ENCODE data around the gene B3GAT1. TPM values are rescaled to one million over a fixed set of nuclear protein-coding genes. Genes with fewer than 3 reads are reported as not detected.

Gene B3GAT1, protein sequence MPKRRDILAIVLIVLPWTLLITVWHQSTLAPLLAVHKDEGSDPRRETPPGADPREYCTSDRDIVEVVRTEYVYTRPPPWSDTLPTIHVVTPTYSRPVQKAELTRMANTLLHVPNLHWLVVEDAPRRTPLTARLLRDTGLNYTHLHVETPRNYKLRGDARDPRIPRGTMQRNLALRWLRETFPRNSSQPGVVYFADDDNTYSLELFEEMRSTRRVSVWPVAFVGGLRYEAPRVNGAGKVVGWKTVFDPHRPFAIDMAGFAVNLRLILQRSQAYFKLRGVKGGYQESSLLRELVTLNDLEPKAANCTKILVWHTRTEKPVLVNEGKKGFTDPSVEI
- not detected in 2 replicates for total RNA-seq

DNA sequence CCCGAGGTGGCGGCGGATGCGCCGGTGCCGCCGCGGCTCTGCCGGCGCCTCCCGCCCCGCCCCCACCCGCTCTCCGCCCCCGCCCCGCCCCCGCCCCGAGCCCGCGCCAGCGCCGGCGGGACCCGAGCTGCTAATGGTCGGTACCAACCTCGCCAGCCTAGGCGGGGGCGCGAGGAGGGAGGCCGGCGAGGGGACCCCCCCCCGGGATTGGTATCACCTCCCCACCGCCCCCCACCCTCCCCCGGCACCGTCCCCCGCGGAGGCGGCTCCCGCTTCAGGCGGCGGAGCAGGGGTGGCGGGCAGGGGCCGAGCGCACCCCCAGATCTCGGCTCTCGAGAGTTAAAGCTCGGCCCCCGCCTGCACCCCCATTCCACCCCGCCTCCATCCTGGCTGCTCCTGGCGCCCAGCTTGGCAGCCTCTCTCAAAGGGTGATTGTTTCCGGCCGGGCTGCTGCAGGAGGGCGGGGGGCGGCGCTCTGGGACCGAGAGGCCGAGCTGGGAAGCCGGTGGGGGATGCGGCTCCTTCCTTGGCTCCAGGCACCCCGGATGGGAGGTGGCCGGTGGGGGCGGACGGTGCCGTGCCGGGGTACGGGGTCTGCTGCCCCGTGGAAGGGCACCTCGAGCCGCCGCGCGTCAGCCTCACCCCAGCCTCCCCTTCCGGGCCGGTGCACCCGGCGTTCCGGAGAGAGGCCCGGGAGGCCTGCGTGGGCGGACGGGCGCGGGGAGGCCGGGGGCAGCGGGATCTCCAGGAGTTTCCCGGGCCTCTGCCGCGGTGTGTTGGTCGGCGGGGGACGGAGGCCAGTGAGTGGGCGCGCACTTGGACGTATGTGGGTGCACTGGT, at the start of gene B3GAT1:
Gene B3GAT1 (minus strand): TSS at position 40 of the 840 bp plus-strand sequence. CDS start 24,583 bp downstream, outside the sequence.

DNA sequence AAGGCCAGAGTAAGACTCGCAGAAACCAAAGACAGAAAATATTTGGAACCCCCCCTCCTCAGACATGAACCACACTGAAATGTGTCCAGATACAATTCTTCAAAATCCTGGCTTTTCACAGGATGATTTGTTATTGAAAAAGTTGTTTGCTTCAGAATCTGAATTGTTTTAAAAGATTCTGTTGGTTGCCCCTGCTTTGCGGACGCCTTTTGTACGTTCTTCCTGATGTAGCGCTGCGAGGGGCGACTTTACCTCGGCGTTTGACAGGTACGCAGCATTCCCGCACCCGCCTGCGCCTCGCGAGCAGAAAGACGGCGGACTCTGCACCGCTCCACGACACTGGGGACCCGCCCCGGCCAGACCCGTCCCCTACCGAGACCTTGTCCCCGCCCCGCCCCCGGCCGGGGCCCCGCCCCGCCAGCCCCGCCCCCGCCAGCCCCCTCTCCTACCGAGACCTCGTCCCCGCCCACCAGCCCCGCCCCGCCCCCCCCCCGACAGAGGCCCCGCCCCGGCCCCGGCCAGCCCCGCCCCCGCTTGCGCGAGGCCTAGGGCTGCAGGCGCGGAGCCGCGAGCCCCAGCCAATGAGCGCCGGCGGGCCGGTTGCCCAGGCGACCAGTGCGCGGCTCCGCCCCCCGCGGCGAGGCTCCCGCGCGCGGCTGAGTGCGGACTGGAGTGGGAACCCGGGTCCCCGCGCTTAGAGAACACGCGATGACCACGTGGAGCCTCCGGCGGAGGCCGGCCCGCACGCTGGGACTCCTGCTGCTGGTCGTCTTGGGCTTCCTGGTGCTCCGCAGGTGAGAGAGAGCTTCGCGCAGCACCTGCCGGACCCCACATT, 80.5 kb downstream of the B3GAT1 start, which contains the start of gene GLB1L2:
Gene GLB1L2 (plus strand): TSS at position 635 of the 835 bp plus-strand sequence. CDS start 74 bp downstream, at position 709.

Other genes with a start within 250 kb of the B3GAT1 start
- 20.9 and 27.9 TPM in 2 replicates for gene NCAPD3, start 188.3 kb downstream of the B3GAT1 start, total RNA-seq
- 28.0 and 31.2 TPM in 2 replicates for gene VPS26B, start 187.6 kb downstream of the B3GAT1 start, total RNA-seq
- gene THYN1, start 158.9 kb downstream of the B3GAT1 start, total RNA-seq: 56.0 and 66.4 TPM in 2 replicates
- 15.9 and 18.5 TPM in 2 replicates for gene ACAD8, start 158.7 kb downstream of the B3GAT1 start, total RNA-seq
- not detected in 2 replicates for gene GLB1L3, start 135.9 kb downstream of the B3GAT1 start, total RNA-seq
- gene GLB1L2, start 80.3 kb downstream of the B3GAT1 start, total RNA-seq: 0.07 and 0.34 TPM in 2 replicates

All from mammary microvascular endothelial cell (primary cell).